WERI-Rb-1 (cell line): ENCODE data around the gene RPS6KA4.
A peak's percentile ranks its signal among the peaks of the same experiment; 100 is the strongest.

ENCODE experiments used
- DNase-seq: peaks from one replicate; pipeline ENCODE4 v3.0.0-alpha.2; 2020
- H3K27ac ChIP-seq: fragments of 250-450 bp; sonication (Bioruptor Pico); 2 replicates; pipeline ENCODE4 v1.5.1; 2020; ENCODE audit warnings: mild to moderate bottlenecking, moderate library complexity
- H3K27me3 ChIP-seq: fragments of 250-450 bp; sonication (Bioruptor Pico); 2 replicates; pipeline ENCODE4 v1.5.1; 2021; ENCODE audit warnings: mild to moderate bottlenecking, low read depth, moderate library complexity; ENCODE audit not compliant: insufficient read depth, severe bottlenecking
- H3K36me3 ChIP-seq: fragments of 250-450 bp; sonication (Bioruptor Pico); 2 replicates; pipeline ENCODE4 v1.5.1; 2020; ENCODE audit warnings: mild to moderate bottlenecking, moderate library complexity
- H3K4me3 ChIP-seq: 2 replicates; pipeline ENCODE4 v1.5.1; 2011; ENCODE audit warnings: low read depth, mild to moderate bottlenecking, control low read depth, low read length
- H3K9me3 ChIP-seq: fragments of 250-450 bp; sonication (Bioruptor Pico); 2 replicates; pipeline ENCODE4 v1.5.1; 2021; ENCODE audit warnings: mild to moderate bottlenecking, moderate library complexity; ENCODE audit not compliant: severe bottlenecking
- CTCF ChIP-seq: IDR thresholded peaks from 2 replicates; pipeline ENCODE4 v1.5.1; 2011; ENCODE audit warnings: low read depth, mild to moderate bottlenecking, control low read depth, inconsistent platforms, low read length

The RPS6KA4 gene

GRCh38 chr11:64349404-64349803 is 9.6 kb upstream of the RPS6KA4 start:
- no peaks in the 10 kb centered on the region for H3K9me3 ChIP-seq
- no peak for DNase-seq
- no peak overlapping the region for H3K27ac ChIP-seq
- no peaks in the 10 kb centered on the region for H3K27me3 ChIP-seq
- H3K36me3 ChIP-seq, result no peaks in the 10 kb centered on the region
- no peak overlapping the region for H3K4me3 ChIP-seq
- TF ChIP-seq CTCF, result no peak

- Histone ChIP-seq H3K27ac (no peak overlapping the region), H3K27me3 (no peaks in the 10 kb centered on the region), H3K9me3 (no peaks in the 10 kb centered on the region), H3K4me3 (no peak overlapping the region), H3K36me3 (no peaks in the 10 kb centered on the region)
- DNase-seq, result peak; percentile 5
- no peak for TF ChIP-seq CTCF
These were observed 7.8 kb upstream of the RPS6KA4 start for GRCh38 chr11:64351136-64351631.

- Histone ChIP-seq H3K9me3 (no peaks in the 10 kb centered on the region), H3K27me3 (no peaks in the 10 kb centered on the region), H3K4me3 (no peak overlapping the region), H3K36me3 (no peaks in the 10 kb centered on the region), H3K27ac (no peak overlapping the region)
- DNase-seq, result no peak
- no peak for TF ChIP-seq CTCF
These were observed 6.6 kb upstream of the RPS6KA4 start for GRCh38 chr11:64352099-64352994.

- no peak for DNase-seq
These were observed 5.8 kb upstream of the RPS6KA4 start for GRCh38 chr11:64352995-64353714.

More at GRCh38 chr11:64352995-64353714, 5.8 kb upstream of the RPS6KA4 start:
- H3K27me3 ChIP-seq, result no peaks in the 10 kb centered on the region
- no peaks in the 10 kb centered on the region for H3K36me3 ChIP-seq
- H3K4me3 ChIP-seq, result no peak overlapping the region
- no peak overlapping the region for H3K27ac ChIP-seq
- TF ChIP-seq CTCF, result no peak
- no peaks in the 10 kb centered on the region for H3K9me3 ChIP-seq
